SJCRH30 (cell line): Measurements from ENCODE around the gene MYNN. TPM values are rescaled to one million over a fixed set of nuclear protein-coding genes. Genes with fewer than 3 reads are reported as not detected.

Source experiments
- DNase-seq, 2 experiments: peaks; one replicate each; pipeline ENCODE4 v3.0.0-alpha.2; 2015 to 2020
- H3K27ac ChIP-seq: fragments of 250-450 bp; sonication (Bioruptor Pico); 2 replicates; pipeline ENCODE4 v1.5.1; 2020; ENCODE audit warnings: mild to moderate bottlenecking, moderate library complexity
- H3K27me3 ChIP-seq: fragments of 250-450 bp; sonication (Bioruptor Pico); 2 replicates; pipeline ENCODE4 v1.5.1; 2020; ENCODE audit warnings: mild to moderate bottlenecking, moderate library complexity
- H3K36me3 ChIP-seq: fragments of 250-450 bp; sonication (Bioruptor Pico); 2 replicates; pipeline ENCODE4 v1.5.1; 2020; ENCODE audit warnings: mild to moderate bottlenecking, moderate library complexity
- H3K4me1 ChIP-seq: fragments of 250-450 bp; sonication (Bioruptor Pico); 2 replicates; pipeline ENCODE4 v1.5.1; 2020; ENCODE audit warnings: mild to moderate bottlenecking, moderate library complexity
- H3K4me3 ChIP-seq: fragments of 250-450 bp; sonication (Bioruptor Pico); 2 replicates; pipeline ENCODE4 v1.5.1; 2020; ENCODE audit warnings: mild to moderate bottlenecking, moderate library complexity
- H3K9me3 ChIP-seq: fragments of 250-450 bp; sonication (Bioruptor Pico); replicated peaks from 2 replicates; pipeline ENCODE4 v1.5.1; 2020; ENCODE audit warnings: mild to moderate bottlenecking, moderate library complexity
- total RNA-seq: library from RNA; depleted of rRNA; stranded (reverse); fragments of >200 nt; shearing (Covaris generic); gene quantifications from 2 replicates; pipeline ENCODE4 v1.2.3, GENCODE V29; 2014

Gene MYNN
- total RNA-seq, 1 experiment from 2014 or later, result 17.1 TPM

- Histone ChIP-seq H3K36me3 (no peaks in the 10 kb centered on the region), H3K9me3 (no peaks in the 10 kb centered on the region), H3K4me1 (no peaks in the 10 kb centered on the region), H3K4me3 (no peak overlapping the region), H3K27me3 (no peaks in the 10 kb centered on the region), H3K27ac (no peak overlapping the region)
- no peak for DNase-seq
These were observed 31.5 kb downstream of the MYNN start for GRCh38 chr3:169804681-169805080.

- Histone ChIP-seq H3K27me3 (no peaks in the 10 kb centered on the region), H3K36me3 (no peaks in the 10 kb centered on the region), H3K4me1 (no peaks in the 10 kb centered on the region), H3K4me3 (no peak overlapping the region), H3K9me3 (no peaks in the 10 kb centered on the region), H3K27ac (no peak overlapping the region)
- DNase-seq, result no peak
These were observed 36.1 kb downstream of the MYNN start for GRCh38 chr3:169809230-169809795.

GRCh38 chr3:169811631-169812331 lies 38.6 kb downstream of the MYNN start:
- Histone ChIP-seq H3K9me3 (peaks cover 6% of the 10 kb centered on the region; the same call in 1 of the 2 replicates), H3K27ac (peak overlapping the region; percentile 79), H3K4me3 (peak overlapping the region; percentile 69), H3K4me1 (no peaks in the 10 kb centered on the region), H3K36me3 (no peaks in the 10 kb centered on the region), H3K27me3 (no peaks in the 10 kb centered on the region)
- peak; percentile 14 to 44 for DNase-seq

GRCh38 chr3:169812332-169813235 lies 39.4 kb downstream of the MYNN start, which contains the start of the genes LRRC34 and LRRIQ4:
LRRC34 (minus strand) TSS chr3:169812904; CDS start chr3:169812548, 356 bp downstream.
LRRIQ4 (plus strand) TSS chr3:169812870; CDS start chr3:169821922, 9,052 bp downstream.
- no peaks in the 10 kb centered on the region for H3K4me1 ChIP-seq
- peaks cover 6% of the 10 kb centered on the region; the same call in 1 of the 2 replicates for H3K9me3 ChIP-seq
- H3K36me3 ChIP-seq, result no peaks in the 10 kb centered on the region
- peak within 1 kb of the TSS; percentile 69 for H3K4me3 ChIP-seq
- peak; percentile 84 for DNase-seq
- H3K27me3 ChIP-seq, result no peaks in the 10 kb centered on the region
- peak within 1 kb of the TSS; percentile 79 for H3K27ac ChIP-seq

GRCh38 chr3:169813278-169813677 lies 40.1 kb downstream of the MYNN start:
- DNase-seq, result no peak
- H3K27ac ChIP-seq, result peak overlapping the region; percentile 79
- H3K27me3 ChIP-seq, result no peaks in the 10 kb centered on the region
- no peaks in the 10 kb centered on the region for H3K4me1 ChIP-seq
- H3K36me3 ChIP-seq, result no peaks in the 10 kb centered on the region
- peak overlapping the region; percentile 69 for H3K4me3 ChIP-seq
- peaks cover 6% of the 10 kb centered on the region; the same call in 1 of the 2 replicates for H3K9me3 ChIP-seq

GRCh38 chr3:169813757-169814517 lies 40.7 kb downstream of the MYNN start:
- Histone ChIP-seq H3K4me3 (peak overlapping the region; percentile 69), H3K4me1 (no peaks in the 10 kb centered on the region), H3K27ac (no peak overlapping the region; the same call in 1 of the 2 replicates), H3K36me3 (no peaks in the 10 kb centered on the region), H3K27me3 (no peaks in the 10 kb centered on the region), H3K9me3 (peaks cover 6% of the 10 kb centered on the region; the same call in 1 of the 2 replicates)
- peak; percentile 34 to 45 for DNase-seq

GRCh38 chr3:169815590-169816150 lies 42.5 kb downstream of the MYNN start:
- Histone ChIP-seq H3K4me1 (no peaks in the 10 kb centered on the region), H3K27me3 (no peaks in the 10 kb centered on the region), H3K27ac (no peak overlapping the region), H3K9me3 (peaks cover 6% of the 10 kb centered on the region; the same call in 1 of the 2 replicates), H3K4me3 (no peak overlapping the region), H3K36me3 (no peaks in the 10 kb centered on the region)
- no peak for DNase-seq

GRCh38 chr3:169818316-169818715 lies 45.1 kb downstream of the MYNN start:
- Histone ChIP-seq H3K27me3 (no peaks in the 10 kb centered on the region), H3K4me3 (no peak overlapping the region), H3K9me3 (peaks cover 6% of the 10 kb centered on the region; the same call in 1 of the 2 replicates), H3K4me1 (no peaks in the 10 kb centered on the region), H3K36me3 (no peaks in the 10 kb centered on the region), H3K27ac (no peak overlapping the region)
- no peak for DNase-seq

- no peak overlapping the region for H3K27ac ChIP-seq
These were observed 48.9 kb downstream of the MYNN start for GRCh38 chr3:169822091-169822490.

GRCh38 chr3:169822540-169822939 lies 49.3 kb downstream of the MYNN start:
- Histone ChIP-seq H3K36me3 (no peaks in the 10 kb centered on the region), H3K9me3 (no peaks in the 10 kb centered on the region), H3K27ac (no peak overlapping the region), H3K4me1 (no peaks in the 10 kb centered on the region), H3K27me3 (no peaks in the 10 kb centered on the region), H3K4me3 (no peak overlapping the region)
- no peak for DNase-seq

More at GRCh38 chr3:169822091-169822490, 48.9 kb downstream of the MYNN start:
- Histone ChIP-seq H3K4me3 (no peak overlapping the region), H3K27me3 (no peaks in the 10 kb centered on the region), H3K36me3 (no peaks in the 10 kb centered on the region), H3K9me3 (no peaks in the 10 kb centered on the region), H3K4me1 (no peaks in the 10 kb centered on the region)
- DNase-seq, result no peak

- Histone ChIP-seq H3K27me3 (no peaks in the 10 kb centered on the region), H3K4me3 (no peak overlapping the region), H3K36me3 (no peaks in the 10 kb centered on the region), H3K4me1 (no peaks in the 10 kb centered on the region), H3K27ac (no peak overlapping the region), H3K9me3 (no peaks in the 10 kb centered on the region)
- no peak for DNase-seq
These were observed 49.8 kb downstream of the MYNN start for GRCh38 chr3:169822983-169823382.

GRCh38 chr3:169825316-169825715 lies 52.1 kb downstream of the MYNN start:
- DNase-seq, result no peak
- no peaks in the 10 kb centered on the region for H3K9me3 ChIP-seq
- no peaks in the 10 kb centered on the region for H3K4me1 ChIP-seq
- no peaks in the 10 kb centered on the region for H3K27me3 ChIP-seq
- no peaks in the 10 kb centered on the region for H3K36me3 ChIP-seq
- no peak overlapping the region for H3K27ac ChIP-seq
- no peak overlapping the region for H3K4me3 ChIP-seq

- DNase-seq, result no peak
- Histone ChIP-seq H3K36me3 (no peaks in the 10 kb centered on the region), H3K4me1 (no peaks in the 10 kb centered on the region), H3K9me3 (no peaks in the 10 kb centered on the region), H3K27me3 (no peaks in the 10 kb centered on the region), H3K4me3 (no peak overlapping the region), H3K27ac (no peak overlapping the region)
These were observed 54.5 kb downstream of the MYNN start for GRCh38 chr3:169827712-169828111.

GRCh38 chr3:169835533-169835932 lies 62.3 kb downstream of the MYNN start:
- Histone ChIP-seq H3K27ac (no peak overlapping the region), H3K4me1 (no peaks in the 10 kb centered on the region)

More at GRCh38 chr3:169835533-169835932, 62.3 kb downstream of the MYNN start:
- no peak overlapping the region for H3K4me3 ChIP-seq
- no peak for DNase-seq
- H3K9me3 ChIP-seq, result no peaks in the 10 kb centered on the region
- no peaks in the 10 kb centered on the region for H3K36me3 ChIP-seq
- no peaks in the 10 kb centered on the region for H3K27me3 ChIP-seq
